22Rv1 (cell line): ENCODE results near the gene SLC22A13.
"Not testable (repeated sequence)": the region's sequence is repeated elsewhere in the genome, so short reads cannot be mapped to it uniquely, and the experiment has no call there.

ENCODE experiments used
- H3K27ac ChIP-seq: fragments of 450-650 bp; 2 replicates; pipeline ENCODE4 v1.5.1; 2017
- CTCF ChIP-seq: fragments of 450-650 bp; IDR thresholded peaks from 2 replicates; pipeline ENCODE4 v1.5.1; 2017; ENCODE audit warnings: mild to moderate bottlenecking
- ZFX ChIP-seq: fragments of 450-650 bp; IDR thresholded peaks from 2 replicates; pipeline ENCODE4 v1.6.1; 2017; ENCODE audit warnings: antibody characterized with exemption, borderline replicate concordance

Gene SLC22A13

GRCh38 chr3:38314764-38315487 is 49.3 kb downstream of the SLC22A13 start:
- no peak overlapping the region for H3K27ac ChIP-seq
- no peak for TF ChIP-seq ZFX
- TF ChIP-seq CTCF = no peak

- TF ChIP-seq CTCF = no peak
- TF ChIP-seq ZFX = no peak
- H3K27ac ChIP-seq = no peak overlapping the region
Measured at GRCh38 chr3:38315488-38316230, 50.0 kb downstream of the SLC22A13 start.

GRCh38 chr3:38316356-38317191 is 51.0 kb downstream of the SLC22A13 start:
- H3K27ac ChIP-seq = no peak overlapping the region
- no peak for TF ChIP-seq ZFX
- no peak for TF ChIP-seq CTCF

GRCh38 chr3:38317192-38317759 is 51.7 kb downstream of the SLC22A13 start:
- no peak overlapping the region for H3K27ac ChIP-seq
- no peak for TF ChIP-seq ZFX
- TF ChIP-seq CTCF = no peak

GRCh38 chr3:38318766-38319671 is 53.4 kb downstream of the SLC22A13 start:
- no peak for TF ChIP-seq ZFX
- TF ChIP-seq CTCF = no peak
- no peak overlapping the region for H3K27ac ChIP-seq

GRCh38 chr3:38320638-38321037 is 55.0 kb downstream of the SLC22A13 start:
- H3K27ac ChIP-seq = not testable (repeated sequence)

GRCh38 chr3:38323060-38323459 is 57.4 kb downstream of the SLC22A13 start:
- TF ChIP-seq CTCF = no peak
- no peak for TF ChIP-seq ZFX
- no peak overlapping the region for H3K27ac ChIP-seq
